Transverse colon (tissue), 3 donors: ENCODE results near the gene ABHD17A.

Experiments used
- CTCF ChIP-seq, 5 experiments: fragments of 200-600 bp in 3 of 5; fragments of 450-650 bp in 2 of 5; sonication (generic) in 3 of 5; IDR thresholded peaks; 1 replicate in 2 of 5; 2 replicates in 3 of 5; pipeline ENCODE4 v1.5.1; 2016 to 2017; ENCODE audit warnings: antibody characterized with exemption in 5 of 5, inconsistent platforms in 3 of 5, mild to moderate bottlenecking in 2 of 5, moderate library complexity in 1 of 5
- POLR2A ChIP-seq: fragments of 450-650 bp; IDR thresholded peaks from one replicate; pipeline ENCODE4 v1.6.1; 2016; ENCODE audit warnings: antibody characterized with exemption, mild to moderate bottlenecking, moderate library complexity

GRCh38 chr19:1908364-1908678, 23.0 kb upstream of the ABHD17A start:
- TF ChIP-seq POLR2A (no peak), CTCF (IDR thresholded peaks at IDR 0.05) (no peak)
